BLaER1 treated with 17β-estradiol and CSF1 and Interleukin-3, amounts not matched to agents 10 nM and 100 nM (cell line): Measurements from ENCODE around the gene GDF2.

ENCODE experiments used
- H3K27ac ChIP-seq, 11 experiments: shearing (Covaris generic); formaldehyde crosslinking; 2 replicates each; pipeline ENCODE4 v1.8.1; 2022
- H3K27me3 ChIP-seq, 11 experiments: shearing (Covaris generic); formaldehyde crosslinking; 2 replicates each; pipeline ENCODE4 v1.8.1; 2022
- H3K36me3 ChIP-seq, 11 experiments: shearing (Covaris generic); formaldehyde crosslinking; 2 replicates each; pipeline ENCODE4 v1.8.1; 2022
- H3K4me1 ChIP-seq, 10 experiments: shearing (Covaris generic); formaldehyde crosslinking; 2 replicates each; pipeline ENCODE4 v1.8.1; 2022
- H3K4me2 ChIP-seq, 11 experiments: shearing (Covaris generic); formaldehyde crosslinking; 2 replicates each; pipeline ENCODE4 v1.8.1; 2022
- H3K4me3 ChIP-seq, 10 experiments: shearing (Covaris generic); formaldehyde crosslinking; 2 replicates each; pipeline ENCODE4 v1.8.1; 2022
- H3K9ac ChIP-seq, 11 experiments: shearing (Covaris generic); formaldehyde crosslinking; 2 replicates each; pipeline ENCODE4 v1.8.1; 2022
- H3K9me3 ChIP-seq, 11 experiments: shearing (Covaris generic); formaldehyde crosslinking; replicated peaks in 1 of 11; 2 replicates each; pipeline ENCODE4 v1.8.1; 2022
- H4K20me1 ChIP-seq, 11 experiments: shearing (Covaris generic); formaldehyde crosslinking; 2 replicates each; pipeline ENCODE4 v1.8.1; 2022
- Cebpa-rat ChIP-seq, 11 experiments: shearing (Covaris generic); IDR thresholded peaks; 2 replicates each; pipeline ENCODE4 v1.8.1; 2022

The GDF2 gene

GRCh38 chr10:47296156-47296894, 25.9 kb upstream of the GDF2 start:
- no peak overlapping the region for H3K4me3 ChIP-seq
- H3K9me3 ChIP-seq: peaks cover 0 to 4% (median 0%) of the 10 kb centered on the region in 11 experiments; a peak in 4 of 22 replicates
- no peak overlapping the region for H3K27ac ChIP-seq
- peaks cover 0 to 7% (median 0%) of the 10 kb centered on the region in 10 experiments; a peak in 4 of 20 replicates for H3K4me1 ChIP-seq
- H3K27me3 ChIP-seq: peaks cover 29 to 62% (median 44%) of the 10 kb centered on the region in 11 experiments
- no peak overlapping the region for H3K9ac ChIP-seq
- H3K4me2 ChIP-seq: peak overlapping the region in 2 of 11 experiments; percentile 3 to 8; a peak in 2 of 22 replicates
- no peaks in the 10 kb centered on the region for H3K36me3 ChIP-seq
- no peak for TF ChIP-seq Cebpa-rat (IDR thresholded peaks at IDR 0.05)
- no peaks in the 10 kb centered on the region; a peak in 1 of 22 replicates for H4K20me1 ChIP-seq

DNA sequence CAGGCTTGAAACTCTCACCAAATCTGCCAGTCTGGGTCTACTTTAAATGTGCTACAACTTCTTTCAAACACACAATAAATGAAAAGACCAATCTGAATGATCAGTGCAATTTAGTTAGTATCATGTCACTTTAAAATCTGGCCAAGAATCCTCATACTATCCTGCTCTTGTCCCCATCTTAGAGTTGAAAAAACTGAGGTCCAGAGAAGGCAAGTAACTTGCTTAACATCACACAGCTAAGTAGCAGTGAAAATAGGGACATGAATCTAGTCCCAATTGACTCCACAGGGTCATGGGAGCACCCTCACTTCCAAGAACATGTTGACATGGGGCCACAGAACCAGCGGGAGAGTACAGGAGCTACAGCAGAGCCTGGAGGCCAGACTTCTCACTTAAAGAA, 25.3 kb upstream of the GDF2 start:
- Histone ChIP-seq H4K20me1 (no peaks in the 10 kb centered on the region; a peak in 1 of 22 replicates), H3K9ac (no peak overlapping the region), H3K4me3 (no peak overlapping the region), H3K4me2 (no peak overlapping the region), H3K36me3 (no peaks in the 10 kb centered on the region), H3K9me3 (peaks cover 0 to 4% (median 0%) of the 10 kb centered on the region in 11 experiments; a peak in 4 of 22 replicates), H3K27ac (no peak overlapping the region), H3K27me3 (peaks cover 35 to 68% (median 50%) of the 10 kb centered on the region in 11 experiments), H3K4me1 (peaks cover 0 to 7% (median 0%) of the 10 kb centered on the region in 10 experiments; a peak in 4 of 20 replicates)
- no peak for TF ChIP-seq Cebpa-rat (IDR thresholded peaks at IDR 0.05)

GRCh38 chr10:47297866-47298540, 24.3 kb upstream of the GDF2 start:
- Histone ChIP-seq H3K27ac (no peak overlapping the region), H3K27me3 (peaks cover 35 to 75% (median 50%) of the 10 kb centered on the region in 11 experiments), H3K4me1 (peaks cover 0 to 7% (median 0%) of the 10 kb centered on the region in 10 experiments; a peak in 4 of 20 replicates), H3K9me3 (peaks cover 0 to 4% (median 0%) of the 10 kb centered on the region in 11 experiments; a peak in 4 of 22 replicates), H3K9ac (no peak overlapping the region), H3K4me3 (no peak overlapping the region), H4K20me1 (no peaks in the 10 kb centered on the region; a peak in 1 of 22 replicates), H3K36me3 (no peaks in the 10 kb centered on the region), H3K4me2 (no peak overlapping the region)
- no peak for TF ChIP-seq Cebpa-rat (IDR thresholded peaks at IDR 0.05)

DNA sequence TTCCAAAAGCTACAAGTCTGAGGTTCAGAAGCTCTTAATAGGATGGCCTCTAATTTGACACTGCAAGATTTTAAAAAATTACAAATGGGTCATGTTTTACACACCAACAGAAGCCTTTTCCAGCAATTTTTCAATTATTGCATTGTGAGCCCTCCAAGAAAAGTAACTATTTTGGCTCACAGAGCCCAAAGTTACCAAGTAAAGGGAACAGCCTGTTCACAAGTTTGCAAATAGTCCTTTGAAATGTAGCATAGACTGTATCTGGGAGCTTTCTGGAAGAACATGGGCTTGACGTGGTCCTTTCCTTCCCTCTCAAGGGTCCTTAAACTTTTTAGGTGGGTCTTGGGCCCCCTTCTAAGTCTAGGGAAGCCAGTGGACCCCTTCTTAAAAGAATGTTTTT, 23.5 kb upstream of the GDF2 start:
- Histone ChIP-seq H3K27ac (no peak overlapping the region), H3K4me1 (peaks cover 0 to 7% (median 0%) of the 10 kb centered on the region in 10 experiments; a peak in 4 of 20 replicates), H3K4me3 (no peak overlapping the region), H3K36me3 (no peaks in the 10 kb centered on the region), H3K9ac (no peak overlapping the region), H3K4me2 (no peak overlapping the region), H4K20me1 (no peaks in the 10 kb centered on the region; a peak in 1 of 22 replicates), H3K9me3 (peaks cover 0 to 4% (median 0%) of the 10 kb centered on the region in 11 experiments; a peak in 4 of 22 replicates), H3K27me3 (peaks cover 35 to 75% (median 50%) of the 10 kb centered on the region in 11 experiments)
- no peak for TF ChIP-seq Cebpa-rat (IDR thresholded peaks at IDR 0.05)

DNA sequence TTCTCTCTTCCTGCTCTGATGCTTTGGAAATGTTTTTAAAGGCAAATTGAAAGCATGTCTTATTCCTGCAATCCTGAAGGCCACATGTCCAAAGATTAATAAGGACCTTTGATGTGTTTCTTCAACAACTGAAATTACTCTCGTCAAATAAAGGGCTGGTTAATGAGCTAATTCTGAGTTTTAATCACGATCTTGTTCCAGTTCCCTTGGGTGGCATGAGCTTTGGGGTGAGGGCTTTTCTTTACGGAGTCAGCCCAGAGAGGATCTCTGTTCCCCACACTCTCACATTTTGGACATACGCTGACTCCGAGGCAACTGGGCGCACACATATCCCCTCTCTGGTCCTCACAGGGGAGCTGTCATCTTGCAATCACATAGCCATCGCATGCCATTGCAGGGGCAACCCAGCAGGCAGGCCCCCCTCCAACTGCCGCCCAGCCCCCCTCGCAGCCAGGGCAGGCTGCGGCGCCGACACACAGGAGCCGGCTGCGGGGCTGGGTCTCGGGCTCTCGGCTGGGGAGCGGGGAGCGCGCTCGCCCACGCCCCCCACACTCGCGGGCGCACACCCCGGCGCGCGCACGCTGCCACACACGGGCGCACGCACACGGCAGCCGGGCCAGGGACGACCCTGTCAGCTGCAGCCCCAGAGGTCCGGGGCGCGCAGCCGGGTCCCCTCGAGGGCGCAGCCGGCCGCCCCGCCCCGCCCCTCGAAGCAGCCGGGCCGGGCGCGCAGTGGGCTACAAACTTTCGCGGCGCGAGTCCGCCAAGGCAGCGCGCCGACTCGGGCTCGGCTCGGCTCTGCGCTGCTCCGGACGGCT, 22.4 kb upstream of the GDF2 start, which contains the start of gene GDF10:
GDF10 (plus strand) TSS at position 587 of the 818 bp plus-strand sequence. CDS start 455 bp downstream, outside the sequence.
- 0 out of 22 replicates have a peak within 1 kb of the TSS, but pooled peaks of 1 of the 11 experiments have one; percentile 3 for H3K4me2 ChIP-seq
- no peaks in the 10 kb centered on the region; a peak in 1 of 22 replicates for H4K20me1 ChIP-seq
- no peak within 1 kb of the TSS for H3K27ac ChIP-seq
- no peak within 1 kb of the TSS for H3K9ac ChIP-seq
- peaks cover 0 to 7% (median 0%) of the 10 kb centered on the region in 10 experiments; a peak in 4 of 20 replicates for H3K4me1 ChIP-seq
- H3K36me3 ChIP-seq: no peaks in the 10 kb centered on the region
- H3K27me3 ChIP-seq: peaks cover 35 to 75% (median 50%) of the 10 kb centered on the region in 11 experiments
- peaks cover 0 to 4% (median 0%) of the 10 kb centered on the region in 11 experiments; a peak in 4 of 22 replicates for H3K9me3 ChIP-seq
- no peak for TF ChIP-seq Cebpa-rat (IDR thresholded peaks at IDR 0.05)
- no peak within 1 kb of the TSS for H3K4me3 ChIP-seq

DNA sequence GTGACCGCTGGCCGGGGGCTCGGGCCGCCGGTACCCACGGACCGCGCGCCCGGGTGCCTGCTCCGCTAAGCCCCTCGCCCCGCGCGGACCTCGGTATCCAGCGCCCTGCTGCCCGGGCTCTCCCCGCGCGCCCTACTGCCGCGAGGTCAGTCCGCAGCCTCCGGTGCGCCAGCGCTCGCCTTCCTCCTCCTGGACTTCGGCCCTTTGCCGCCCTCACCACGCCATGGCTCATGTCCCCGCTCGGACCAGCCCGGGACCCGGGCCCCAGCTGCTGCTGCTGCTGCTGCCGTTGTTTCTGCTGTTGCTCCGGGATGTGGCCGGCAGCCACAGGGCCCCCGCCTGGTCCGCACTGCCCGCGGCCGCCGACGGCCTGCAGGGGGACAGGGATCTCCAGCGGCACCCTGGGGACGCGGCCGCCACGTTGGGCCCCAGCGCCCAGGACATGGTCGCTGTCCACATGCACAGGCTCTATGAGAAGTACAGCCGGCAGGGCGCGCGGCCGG, 21.8 kb upstream of the GDF2 start:
- peaks cover 0 to 7% (median 0%) of the 10 kb centered on the region in 10 experiments; a peak in 6 of 20 replicates for H3K4me1 ChIP-seq
- H3K27me3 ChIP-seq: peaks cover 35 to 69% (median 50%) of the 10 kb centered on the region in 11 experiments
- peaks cover 0 to 4% (median 0%) of the 10 kb centered on the region in 11 experiments; a peak in 4 of 22 replicates for H3K9me3 ChIP-seq
- H4K20me1 ChIP-seq: no peaks in the 10 kb centered on the region; a peak in 1 of 22 replicates
- H3K27ac ChIP-seq: no peak overlapping the region
- no peaks in the 10 kb centered on the region for H3K36me3 ChIP-seq
- no peak for TF ChIP-seq Cebpa-rat (IDR thresholded peaks at IDR 0.05)
- no peak overlapping the region for H3K4me3 ChIP-seq
- no peak overlapping the region for H3K9ac ChIP-seq
- H3K4me2 ChIP-seq: 0 out of 22 replicates have a peak overlapping the region, but pooled peaks of 1 of the 11 experiments have one; percentile 3

GRCh38 chr10:47301833-47302232, 20.4 kb upstream of the GDF2 start:
- Histone ChIP-seq H3K4me3 (no peak overlapping the region), H3K27ac (no peak overlapping the region), H3K4me1 (peaks cover 0 to 14% (median 10%) of the 10 kb centered on the region in 10 experiments; a peak in 13 of 20 replicates), H3K27me3 (peaks cover 34 to 57% (median 43%) of the 10 kb centered on the region in 11 experiments), H3K9me3 (peaks cover 0 to 4% (median 0%) of the 10 kb centered on the region in 11 experiments; a peak in 4 of 22 replicates), H3K36me3 (no peaks in the 10 kb centered on the region), H4K20me1 (no peaks in the 10 kb centered on the region; a peak in 1 of 22 replicates), H3K4me2 (no peak overlapping the region), H3K9ac (no peak overlapping the region)
- no peak for TF ChIP-seq Cebpa-rat (IDR thresholded peaks at IDR 0.05)

DNA sequence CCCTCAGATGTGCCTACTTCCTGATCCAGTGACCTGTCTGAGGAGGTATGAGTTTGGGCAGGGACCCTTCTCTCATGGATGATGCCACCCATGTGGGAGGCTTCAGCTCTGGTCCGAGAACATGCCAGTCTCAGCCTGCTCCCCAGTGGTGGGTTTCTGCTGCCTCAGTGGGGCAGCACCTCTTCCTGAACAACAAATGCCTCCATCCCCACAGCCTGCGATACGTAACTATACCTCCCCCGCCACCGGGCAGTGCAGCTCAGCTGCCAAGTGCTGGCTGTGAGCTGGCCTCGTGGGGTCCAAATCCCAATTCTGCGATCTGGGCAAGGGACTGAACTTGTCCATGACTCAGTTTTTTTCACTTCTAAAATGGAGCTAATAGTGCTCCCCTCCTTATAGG, 19.1 kb upstream of the GDF2 start:
- Histone ChIP-seq H3K27ac (no peak overlapping the region), H3K36me3 (no peaks in the 10 kb centered on the region), H3K9me3 (peaks cover 0 to 4% (median 0%) of the 10 kb centered on the region in 11 experiments; a peak in 4 of 22 replicates), H3K9ac (no peak overlapping the region), H3K4me3 (no peak overlapping the region), H3K4me2 (no peak overlapping the region), H4K20me1 (no peaks in the 10 kb centered on the region; a peak in 1 of 22 replicates), H3K4me1 (peaks cover 0 to 20% (median 14%) of the 10 kb centered on the region in 10 experiments; a peak in 13 of 20 replicates), H3K27me3 (peaks cover 31 to 45% (median 35%) of the 10 kb centered on the region in 11 experiments)
- TF ChIP-seq Cebpa-rat (IDR thresholded peaks at IDR 0.05): no peak
